ENCODE data around the gene RNF148. TPM values are rescaled to one million over a fixed set of nuclear protein-coding genes. Genes with fewer than 3 reads are reported as not detected.

RNF148 gene
- polyA plus RNA-seq, 3 donors from 2014 or later = not detected

GRCh38 chr7:122710916-122711315 lies 8.2 kb upstream of the RNF148 start:
- Mint-ChIP-seq H3K27me3 (ENCODE audit: low read depth in 3 of 3) (no peaks in the 10 kb centered on the region), H3K4me3 (no peak overlapping the region), H3K4me1 (no peaks in the 10 kb centered on the region), H3K9me3 (peaks cover 0 to 28% (median 14%) of the 10 kb centered on the region in 6 donors), H3K27ac (no peak overlapping the region), H3K36me3 (no peaks in the 10 kb centered on the region)
- DNase-seq = no peak

GRCh38 chr7:122709930-122710646 lies 7.4 kb upstream of the RNF148 start:
- H3K9me3 Mint-ChIP-seq = peaks cover 0 to 28% (median 14%) of the 10 kb centered on the region in 6 donors
- H3K36me3 Mint-ChIP-seq = no peaks in the 10 kb centered on the region
- DNase-seq = no peak
- no peaks in the 10 kb centered on the region for H3K27me3 Mint-ChIP-seq (ENCODE audit: low read depth in 3 of 3)
- no peak overlapping the region for H3K27ac Mint-ChIP-seq
- H3K4me1 Mint-ChIP-seq = no peaks in the 10 kb centered on the region
- no peak overlapping the region for H3K4me3 Mint-ChIP-seq

GRCh38 chr7:122706836-122707235 lies 4.1 kb upstream of the RNF148 start:
- no peaks in the 10 kb centered on the region for H3K36me3 Mint-ChIP-seq

GRCh38 chr7:122699017-122699416 lies 3.7 kb downstream of the RNF148 start, which contains the start of gene RNF133:
Gene RNF133 (minus strand): TSS chr7:122699117. CDS start chr7:122698918, 199 bp downstream.
- H3K27me3 Mint-ChIP-seq (ENCODE audit: low read depth in 3 of 3) = peaks cover 0 to 2% (median 0%) of the 10 kb centered on the region in 3 donors

More at GRCh38 chr7:122706836-122707235, 4.1 kb upstream of the RNF148 start:
- no peaks in the 10 kb centered on the region for H3K4me1 Mint-ChIP-seq
- H3K4me3 Mint-ChIP-seq = no peak overlapping the region
- H3K27ac Mint-ChIP-seq = no peak overlapping the region
- H3K27me3 Mint-ChIP-seq (ENCODE audit: low read depth in 3 of 3) = peaks cover 0 to 2% (median 0%) of the 10 kb centered on the region in 3 donors
- DNase-seq = no peak
- H3K9me3 Mint-ChIP-seq = peaks cover 7 to 31% (median 8%) of the 10 kb centered on the region in 6 donors

GRCh38 chr7:122695816-122696215 lies 6.9 kb downstream of the RNF148 start:
- H3K9me3 Mint-ChIP-seq = peaks cover 8 to 32% (median 21%) of the 10 kb centered on the region in 6 donors
- DNase-seq = no peak
- no peaks in the 10 kb centered on the region for H3K27me3 Mint-ChIP-seq (ENCODE audit: low read depth in 3 of 3)
- H3K4me1 Mint-ChIP-seq = no peaks in the 10 kb centered on the region
- H3K4me3 Mint-ChIP-seq = no peak overlapping the region
- no peak overlapping the region for H3K27ac Mint-ChIP-seq
- peaks cover 0 to 6% (median 0%) of the 10 kb centered on the region in 3 donors for H3K36me3 Mint-ChIP-seq

More at GRCh38 chr7:122699017-122699416, 3.7 kb downstream of the RNF148 start, which contains the start of gene RNF133:
- no peaks in the 10 kb centered on the region for H3K36me3 Mint-ChIP-seq
- H3K4me3 Mint-ChIP-seq = no peak within 1 kb of the TSS
- DNase-seq = no peak
- H3K27ac Mint-ChIP-seq = no peak within 1 kb of the TSS
- peaks cover 12 to 46% (median 19%) of the 10 kb centered on the region in 6 donors for H3K9me3 Mint-ChIP-seq
- H3K4me1 Mint-ChIP-seq = no peaks in the 10 kb centered on the region

GRCh38 chr7:122694697-122695096 lies 8.0 kb downstream of the RNF148 start:
- no peaks in the 10 kb centered on the region for H3K4me1 Mint-ChIP-seq
- peaks cover 0 to 6% (median 0%) of the 10 kb centered on the region in 3 donors for H3K36me3 Mint-ChIP-seq
- no peak for DNase-seq
- no peak overlapping the region for H3K27ac Mint-ChIP-seq
- H3K9me3 Mint-ChIP-seq = peaks cover 9 to 24% (median 16%) of the 10 kb centered on the region in 6 donors
- H3K27me3 Mint-ChIP-seq (ENCODE audit: low read depth in 3 of 3) = no peaks in the 10 kb centered on the region
- no peak overlapping the region for H3K4me3 Mint-ChIP-seq

- Mint-ChIP-seq H3K27ac (no peak overlapping the region), H3K4me1 (no peaks in the 10 kb centered on the region), H3K27me3 (ENCODE audit: low read depth in 3 of 3) (peaks cover 0 to 2% (median 0%) of the 10 kb centered on the region in 3 donors), H3K4me3 (no peak overlapping the region), H3K9me3 (peaks cover 9 to 18% (median 12%) of the 10 kb centered on the region in 6 donors), H3K36me3 (peaks cover 0 to 6% (median 0%) of the 10 kb centered on the region in 3 donors)
- no peak for DNase-seq
Observed at GRCh38 chr7:122692769-122693309, 9.9 kb downstream of the RNF148 start.

GRCh38 chr7:122691569-122692235 lies 11.0 kb downstream of the RNF148 start:
- DNase-seq = no peak
- no peaks in the 10 kb centered on the region for H3K4me1 Mint-ChIP-seq
- peaks cover 9 to 20% (median 12%) of the 10 kb centered on the region in 6 donors for H3K9me3 Mint-ChIP-seq
- H3K4me3 Mint-ChIP-seq = no peak overlapping the region
- H3K27ac Mint-ChIP-seq = no peak overlapping the region
- peaks cover 0 to 6% (median 0%) of the 10 kb centered on the region in 3 donors for H3K36me3 Mint-ChIP-seq
- peaks cover 0 to 2% (median 0%) of the 10 kb centered on the region in 3 donors for H3K27me3 Mint-ChIP-seq (ENCODE audit: low read depth in 3 of 3)

- no peak overlapping the region for H3K4me3 Mint-ChIP-seq
- no peaks in the 10 kb centered on the region for H3K4me1 Mint-ChIP-seq
- peaks cover 7 to 16% (median 12%) of the 10 kb centered on the region in 6 donors for H3K9me3 Mint-ChIP-seq
- H3K27ac Mint-ChIP-seq = no peak overlapping the region
- peaks cover 0 to 2% (median 2%) of the 10 kb centered on the region in 3 donors for H3K27me3 Mint-ChIP-seq (ENCODE audit: low read depth in 3 of 3)
- H3K36me3 Mint-ChIP-seq = peaks cover 0 to 6% (median 0%) of the 10 kb centered on the region in 3 donors
- DNase-seq = no peak
Observed at GRCh38 chr7:122689346-122690109, 13.2 kb downstream of the RNF148 start.

- no peak for DNase-seq
- Mint-ChIP-seq H3K36me3 (peaks cover 0 to 6% (median 0%) of the 10 kb centered on the region in 3 donors), H3K9me3 (peaks cover 2 to 11% (median 8%) of the 10 kb centered on the region in 6 donors), H3K27me3 (ENCODE audit: low read depth in 3 of 3) (peaks cover 0 to 2% (median 2%) of the 10 kb centered on the region in 3 donors), H3K4me3 (no peak overlapping the region), H3K4me1 (no peaks in the 10 kb centered on the region), H3K27ac (no peak overlapping the region)
Observed at GRCh38 chr7:122688400-122688998, 14.2 kb downstream of the RNF148 start.

GRCh38 chr7:122686360-122686878 lies 16.3 kb downstream of the RNF148 start:
- Mint-ChIP-seq H3K27me3 (ENCODE audit: low read depth in 3 of 3) (peaks cover 0 to 2% (median 2%) of the 10 kb centered on the region in 3 donors), H3K9me3 (peaks cover 0 to 26% (median 4%) of the 10 kb centered on the region in 6 donors), H3K27ac (no peak overlapping the region), H3K4me3 (no peak overlapping the region), H3K36me3 (no peaks in the 10 kb centered on the region), H3K4me1 (no peaks in the 10 kb centered on the region)
- DNase-seq = no peak

- H3K27me3 Mint-ChIP-seq (ENCODE audit: low read depth in 3 of 3) = peaks cover 0 to 2% (median 2%) of the 10 kb centered on the region in 3 donors
- DNase-seq = no peak
- no peak overlapping the region for H3K4me3 Mint-ChIP-seq
- no peaks in the 10 kb centered on the region for H3K4me1 Mint-ChIP-seq
- peaks cover 0 to 28% (median 5%) of the 10 kb centered on the region in 6 donors for H3K9me3 Mint-ChIP-seq
- no peak overlapping the region for H3K27ac Mint-ChIP-seq
- no peaks in the 10 kb centered on the region for H3K36me3 Mint-ChIP-seq
Observed at GRCh38 chr7:122684504-122684903, 18.2 kb downstream of the RNF148 start.
